GM23248 (cell line): ENCODE data around the gene OR6X1. TPM values are rescaled to one million over a fixed set of nuclear protein-coding genes. Genes with fewer than 3 reads are reported as not detected.
A peak's percentile ranks its signal among the peaks of the same experiment; 100 is the strongest.

Source experiments
- DNase-seq: peaks from one replicate; pipeline ENCODE4 v3.0.0-alpha.2; 2015
- H2AFZ ChIP-seq: fragments of 200-600 bp; sonication (generic); 2 replicates; pipeline ENCODE4 v1.6.1; 2016; ENCODE audit warnings: antibody characterized with exemption
- H3F3A ChIP-seq: fragments of 200-600 bp; sonication (generic); 2 replicates; pipeline ENCODE4 v1.6.1; 2016; ENCODE audit warnings: mild to moderate bottlenecking, antibody characterized with exemption, mixed run types; ENCODE audit not compliant: insufficient read depth
- H3K27ac ChIP-seq: fragments of 200-600 bp; sonication (generic); 2 replicates; pipeline ENCODE4 v1.5.1; 2016; ENCODE audit warnings: mild to moderate bottlenecking
- H3K27me3 ChIP-seq: fragments of 200-600 bp; sonication (generic); replicated peaks from 2 replicates; pipeline ENCODE4 v1.6.1; 2016; ENCODE audit warnings: mild to moderate bottlenecking; ENCODE audit not compliant: insufficient read depth
- H3K36me3 ChIP-seq: fragments of 200-600 bp; sonication (generic); 2 replicates; pipeline ENCODE4 v1.6.1; 2016; ENCODE audit warnings: low read depth, mild to moderate bottlenecking
- H3K4me1 ChIP-seq: fragments of 200-600 bp; sonication (generic); 2 replicates; pipeline ENCODE4 v1.6.1; 2016; ENCODE audit warnings: mild to moderate bottlenecking; ENCODE audit not compliant: insufficient read depth
- H3K4me2 ChIP-seq: fragments of 200-600 bp; sonication (generic); one replicate; pipeline ENCODE4 v1.6.1; 2016; ENCODE audit warnings: mild to moderate bottlenecking; ENCODE audit not compliant: unreplicated experiment
- H3K4me3 ChIP-seq: fragments of 200-600 bp; sonication (generic); 2 replicates; pipeline ENCODE4 v1.5.1; 2016; ENCODE audit warnings: mild to moderate bottlenecking
- H3K79me2 ChIP-seq: fragments of 200-600 bp; sonication (generic); 2 replicates; pipeline ENCODE4 v1.6.1; 2016; ENCODE audit warnings: mild to moderate bottlenecking; ENCODE audit not compliant: insufficient read depth
- H3K9ac ChIP-seq: fragments of 200-600 bp; sonication (generic); 2 replicates; pipeline ENCODE4 v1.6.1; 2016; ENCODE audit warnings: mild to moderate bottlenecking
- H3K9me2 ChIP-seq: fragments of 200-600 bp; sonication (generic); 2 replicates; pipeline ENCODE4 v1.6.1; 2016; ENCODE audit warnings: mixed run types, mild to moderate bottlenecking, moderate library complexity; ENCODE audit not compliant: insufficient read depth
- H3K9me3 ChIP-seq: fragments of 200-600 bp; sonication (generic); one replicate; pipeline ENCODE4 v1.6.1; 2017; ENCODE audit warnings: low read depth
- H4K20me1 ChIP-seq: fragments of 200-600 bp; sonication (generic); 2 replicates; pipeline ENCODE4 v1.6.0; 2016; ENCODE audit not compliant: insufficient read depth
- EZH2 ChIP-seq: fragments of 200-600 bp; sonication (generic); IDR thresholded peaks from 2 replicates; pipeline ENCODE4 v1.6.1; 2018; ENCODE audit warnings: antibody characterized with exemption, mild to moderate bottlenecking; ENCODE audit not compliant: insufficient read depth, poor library complexity, severe bottlenecking
- EZH2phosphoT487 ChIP-seq: fragments of 200-600 bp; sonication (generic); IDR thresholded peaks from 2 replicates; pipeline ENCODE4 v1.6.1; 2018; ENCODE audit warnings: antibody characterized with exemption, moderate library complexity, mild to moderate bottlenecking, low read depth; ENCODE audit not compliant: insufficient read depth
- WGBS, 2 experiments: methylation state at CpG; one replicate each; pipeline ENCODE4 v1.1.6; 2015 to 2017; ENCODE audit warnings: low lambda C conversion rate in 2 of 2, low coverage in 1 of 2; ENCODE audit errors: missing lambda C conversion rate in 2 of 2; 5-methylcytosine and 5-hydroxymethylcytosine counted together
- in situ Hi-C: fragments of 300-500 bp; cut with MboI; formaldehyde crosslinking; loops from 2 replicates; pipeline ENCODE4 v1.15.0; 2020
- polyA plus RNA-seq: library from polyadenylated mRNA; unstranded; fragments of >200 nt; fragmentation: Nextera tagmentation; extraction: Ambion mirVana; gene quantifications from 2 replicates; pipeline ENCODE4 v1.2.1, GENCODE V29; 2016
- total RNA-seq: library from RNA; depleted of rRNA; stranded (reverse); fragments of >200 nt; shearing (Covaris generic); gene quantifications from 2 replicates; pipeline ENCODE4 v1.2.3, GENCODE V29; 2014

OR6X1 gene
- total and polyA plus RNA-seq, 2 experiments from 2014 or later, result not detected

GRCh38 chr11:123742031-123742723, 12.1 kb downstream of the OR6X1 start:
- Histone ChIP-seq H3K9me3 (no peaks in the 10 kb centered on the region), H3K4me2 (peak overlapping the region; percentile 100), H3K27me3 (no peaks in the 10 kb centered on the region), H3K9ac (peak overlapping the region; percentile 94), H3K4me3 (peak overlapping the region; percentile 97), H3F3A (no peaks in the 10 kb centered on the region), H3K4me1 (peaks cover 19% of the 10 kb centered on the region), H3K36me3 (no peaks in the 10 kb centered on the region), H3K9me2 (no peaks in the 10 kb centered on the region), H3K27ac (peak overlapping the region; percentile 58), H4K20me1 (no peaks in the 10 kb centered on the region), H3K79me2 (peaks cover 53% of the 10 kb centered on the region), H2AFZ (peak overlapping the region; percentile 100)
- TF ChIP-seq EZH2phosphoT487, result no peak
- TF ChIP-seq EZH2, result no peak
- DNase-seq, result peak; percentile 43
- in situ Hi-C loops, result no loop called here
- WGBS, 2 experiments, result 12 to 14% methylated on average over 12 of the region's 12 CpGs

- peak within 1 kb of the TSS; percentile 97 for H3K4me3 ChIP-seq
- DNase-seq, result peak; percentile 98
- peaks cover 61% of the 10 kb centered on the region for H3K79me2 ChIP-seq
- no peaks in the 10 kb centered on the region for H3K27me3 ChIP-seq
- peak within 1 kb of the TSS; percentile 100 for H3K4me2 ChIP-seq
- no peaks in the 10 kb centered on the region for H3K9me3 ChIP-seq
- peaks cover 19% of the 10 kb centered on the region for H3K4me1 ChIP-seq
- H3K27ac ChIP-seq, result peak within 1 kb of the TSS; percentile 58
- no peaks in the 10 kb centered on the region for H3K9me2 ChIP-seq
- H3K36me3 ChIP-seq, result no peaks in the 10 kb centered on the region
- 0 to 1% methylated on average over 48 to 65 of the region's 67 CpGs for WGBS, 2 experiments
- peak within 1 kb of the TSS; percentile 100 for H2AFZ ChIP-seq
- TF ChIP-seq EZH2phosphoT487, result no peak
- no peak for TF ChIP-seq EZH2
- in situ Hi-C loops, result no loop called here
- H4K20me1 ChIP-seq, result no peaks in the 10 kb centered on the region
- H3K9ac ChIP-seq, result peak within 1 kb of the TSS; percentile 94
- H3F3A ChIP-seq, result no peaks in the 10 kb centered on the region
These were observed 12.9 kb downstream of the OR6X1 start, which contains the start of gene ZNF202 for GRCh38 chr11:123741159-123742030. TSS of gene ZNF202 (minus strand) at chr11:123741660. CDS start at chr11:123730888, 10,772 bp downstream.

- Histone ChIP-seq H3K9ac (peak overlapping the region; percentile 94), H4K20me1 (no peaks in the 10 kb centered on the region), H3K4me3 (peak overlapping the region; percentile 97), H3K9me2 (no peaks in the 10 kb centered on the region), H3K27ac (peak overlapping the region; percentile 58; the same call in 1 of the 2 replicates), H3K9me3 (no peaks in the 10 kb centered on the region), H2AFZ (peak overlapping the region; percentile 100), H3K4me1 (peaks cover 19% of the 10 kb centered on the region), H3K4me2 (peak overlapping the region; percentile 100), H3K27me3 (no peaks in the 10 kb centered on the region), H3F3A (no peaks in the 10 kb centered on the region), H3K36me3 (no peaks in the 10 kb centered on the region), H3K79me2 (peaks cover 67% of the 10 kb centered on the region)
- peak; percentile 43 for DNase-seq
- 1 to 4% methylated on average over 6 of the region's 6 CpGs for WGBS, 2 experiments
- TF ChIP-seq EZH2phosphoT487 (no peak), EZH2 (no peak)
- in situ Hi-C loops, result no loop called here
These were observed 13.5 kb downstream of the OR6X1 start for GRCh38 chr11:123740787-123741158.

GRCh38 chr11:123738374-123738773, 15.9 kb downstream of the OR6X1 start:
- in situ Hi-C loops, result no loop called here
- H3K27ac ChIP-seq, result no peak overlapping the region

More at GRCh38 chr11:123738374-123738773, 15.9 kb downstream of the OR6X1 start:
- Histone ChIP-seq H3K36me3 (no peaks in the 10 kb centered on the region), H3K4me3 (no peak overlapping the region), H4K20me1 (no peaks in the 10 kb centered on the region), H2AFZ (no peak overlapping the region), H3K4me2 (no peak overlapping the region), H3K9me2 (no peaks in the 10 kb centered on the region), H3K27me3 (no peaks in the 10 kb centered on the region), H3K4me1 (peaks cover 19% of the 10 kb centered on the region), H3F3A (no peaks in the 10 kb centered on the region), H3K9ac (no peak overlapping the region), H3K9me3 (no peaks in the 10 kb centered on the region), H3K79me2 (peaks cover 91% of the 10 kb centered on the region)
- TF ChIP-seq EZH2phosphoT487 (no peak), EZH2 (no peak)
- no peak for DNase-seq
- WGBS, 2 experiments, result 0 to 8% methylated on average over 2 of the region's 2 CpGs
